CD4-positive, alpha-beta T cell treated with Interferon alpha-2 for 1 hour (primary cell): ENCODE data around the gene VPS26A.

Source experiments
- DNase-seq, 2 donors: peaks; one replicate each; pipeline ENCODE4 v3.0.0-alpha.2; 2020 to 2022

The VPS26A gene

DNA sequence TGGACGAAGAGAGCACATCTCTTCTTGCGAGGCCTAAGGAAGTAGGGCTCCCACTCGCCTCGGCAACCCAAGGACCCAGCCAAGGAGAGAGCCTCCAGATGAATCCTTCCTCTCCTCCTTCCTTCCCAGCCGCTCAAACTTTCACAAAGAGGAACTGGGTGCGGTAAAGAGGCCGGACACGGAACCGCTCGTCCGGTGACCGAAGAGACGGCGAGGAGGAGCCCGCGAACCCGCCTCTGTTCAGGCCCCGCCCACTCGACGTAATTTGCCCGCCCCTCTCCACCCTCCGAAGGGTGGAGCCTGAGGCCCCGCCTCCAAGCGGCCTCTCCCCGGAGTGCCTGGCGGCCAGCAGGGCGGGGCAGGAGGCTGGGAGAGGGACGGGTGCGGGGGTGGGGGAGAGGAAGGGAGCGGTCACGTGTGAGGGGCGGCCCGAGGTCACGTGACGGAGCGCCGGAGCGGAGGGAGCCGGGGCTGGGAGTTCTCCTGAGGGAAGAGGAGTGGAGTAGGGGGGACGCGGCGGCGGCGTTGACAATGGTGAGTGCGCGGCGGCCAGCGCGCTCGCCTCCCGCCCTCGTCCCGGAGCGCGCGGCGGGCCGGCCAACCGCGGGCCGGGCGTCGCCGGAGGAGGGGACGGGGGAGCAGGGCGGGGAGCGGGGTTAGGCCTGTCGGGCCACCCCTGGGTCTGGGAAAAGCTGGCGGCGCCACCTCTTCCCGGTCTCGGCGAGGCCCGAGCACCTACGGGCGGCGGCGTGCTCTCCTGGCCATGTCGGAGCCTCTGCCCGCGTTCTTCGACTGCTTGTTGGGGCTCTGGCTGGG, at the start of gene VPS26A:
TSS of gene VPS26A (plus strand) at position 432 of the 816 bp plus-strand sequence. CDS start at position 532, 100 bp downstream.
- DNase-seq, result peak; percentile 98

- DNase-seq, result no peak
These were observed 49.4 kb upstream of the VPS26A start for GRCh38 chr10:69074532-69074931.

GRCh38 chr10:69075431-69075830, 48.5 kb upstream of the VPS26A start:
- no peak for DNase-seq

- DNase-seq, result no peak
These were observed 45.7 kb upstream of the VPS26A start for GRCh38 chr10:69078311-69078710.

- DNase-seq, result no peak
These were observed 43.8 kb upstream of the VPS26A start for GRCh38 chr10:69080226-69080625.

GRCh38 chr10:69086001-69086509, 37.9 kb upstream of the VPS26A start:
- peak in 1 of 2 donors; percentile 14 for DNase-seq

GRCh38 chr10:69087590-69088470, 36.1 kb upstream of the VPS26A start, which contains the start of gene SRGN:
Gene SRGN, plus strand, starts transcription at chr10:69088103. Its CDS starts 55 bp downstream, at chr10:69088158.
- peak; percentile 89 to 95 for DNase-seq

GRCh38 chr10:69088471-69088769, 35.6 kb upstream of the VPS26A start:
- peak in 1 of 2 donors; percentile 61 for DNase-seq

- peak; percentile 67 to 90 for DNase-seq
These were observed 35.0 kb upstream of the VPS26A start for GRCh38 chr10:69088801-69089501.

- DNase-seq, result peak; percentile 89 to 94
These were observed 34.1 kb upstream of the VPS26A start for GRCh38 chr10:69089638-69090599.

- DNase-seq, result peak in 1 of 2 donors; percentile 26
These were observed 33.3 kb upstream of the VPS26A start for GRCh38 chr10:69090685-69091084.

- DNase-seq, result peak in 1 of 2 donors; percentile 39
These were observed 32.8 kb upstream of the VPS26A start for GRCh38 chr10:69091143-69091651.

GRCh38 chr10:69092959-69093850, 30.8 kb upstream of the VPS26A start:
- peak; percentile 86 to 93 for DNase-seq

DNA sequence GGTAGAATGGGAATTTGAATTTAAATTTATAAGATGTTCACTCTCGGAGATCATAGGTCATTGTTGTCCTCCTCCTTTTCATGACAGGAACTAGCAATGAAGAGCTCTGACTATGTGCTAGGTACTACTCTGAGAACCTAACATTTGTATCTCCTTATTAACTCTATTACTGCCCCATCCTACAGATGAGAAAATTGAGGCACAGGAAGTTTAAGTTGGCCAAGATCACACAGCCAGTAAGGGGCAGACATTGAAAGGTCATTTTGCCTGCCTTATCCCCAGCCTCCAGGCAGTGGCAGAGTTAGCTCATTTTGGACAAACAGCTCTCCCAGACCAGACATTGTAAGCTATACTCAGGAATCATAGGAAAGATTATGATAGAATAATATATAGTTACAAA, 30.0 kb upstream of the VPS26A start:
- DNase-seq, result peak in 1 of 2 donors; percentile 18

GRCh38 chr10:69096045-69096444, 27.9 kb upstream of the VPS26A start:
- DNase-seq, result peak in 1 of 2 donors; percentile 22

DNA sequence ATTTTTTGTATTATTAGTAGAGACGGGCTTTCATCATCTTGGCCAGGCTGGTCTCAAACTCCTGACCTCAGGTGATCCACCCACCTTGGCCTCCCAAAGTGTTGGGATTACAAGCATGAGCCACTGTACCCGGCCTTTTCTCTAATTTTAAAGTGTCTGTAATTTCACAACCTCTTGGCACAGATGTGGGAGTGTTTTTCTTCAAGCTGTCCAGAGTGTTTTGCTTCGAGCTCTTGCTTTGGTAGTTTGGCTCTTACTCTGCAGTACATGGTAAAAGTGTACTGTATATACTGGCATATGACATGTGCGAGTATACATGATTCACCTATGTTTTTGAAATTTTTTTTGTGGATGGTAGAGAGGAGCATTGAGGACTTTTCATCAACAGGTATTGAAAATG, 26.2 kb upstream of the VPS26A start:
- DNase-seq, result peak in 1 of 2 donors; percentile 13

DNA sequence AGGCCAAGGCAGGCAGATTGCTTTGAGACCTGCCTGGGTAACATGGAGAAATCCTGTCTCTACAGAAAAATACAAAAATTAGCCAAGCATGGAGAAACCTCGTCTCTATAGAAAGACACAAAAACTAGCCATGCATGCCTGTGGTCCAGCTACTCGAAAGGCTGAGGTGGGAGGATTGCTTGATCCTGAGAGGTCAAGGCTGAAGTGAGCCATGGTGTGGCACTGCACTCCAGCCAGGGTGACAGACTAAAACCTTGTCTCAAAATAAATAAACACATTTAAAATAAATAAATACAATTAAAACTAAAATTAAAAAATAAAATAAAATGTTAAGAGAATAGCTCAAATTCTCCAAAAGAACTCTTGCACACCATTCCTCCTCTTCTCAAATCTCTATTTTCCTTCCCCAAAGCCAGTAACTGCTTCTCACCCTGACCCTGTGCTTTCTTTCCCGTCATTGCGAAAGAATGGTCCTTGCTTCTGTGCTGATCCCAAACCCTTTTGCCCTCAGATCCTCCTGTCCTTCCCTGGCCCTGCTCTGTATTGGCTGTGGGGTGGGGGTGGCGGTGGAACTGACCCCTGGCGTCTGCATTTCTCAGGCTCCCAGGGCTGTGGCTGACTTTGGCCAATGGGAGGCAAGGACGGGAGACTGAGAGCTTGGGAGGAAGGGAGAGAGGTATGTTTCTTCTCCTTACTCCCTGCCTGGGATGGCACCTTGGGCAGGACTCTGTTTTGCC, 23.7 kb upstream of the VPS26A start:
- DNase-seq, result peak in 1 of 2 donors; percentile 16

GRCh38 chr10:69101451-69102095, 22.4 kb upstream of the VPS26A start:
- peak; percentile 44 to 46 for DNase-seq

GRCh38 chr10:69102440-69102839, 21.5 kb upstream of the VPS26A start:
- DNase-seq, result peak in 1 of 2 donors; percentile 21
